Stomach (tissue), 9 donors: ENCODE results near the gene NFIC. TPM values are rescaled to one million over a fixed set of nuclear protein-coding genes. Genes with fewer than 3 reads are reported as not detected.

Experiments used
- DNase-seq, 2 donors: peaks; one replicate each; pipeline versions ENCODE4 v3.0.0 to v3.0.0-alpha.2; 2013 to 2019
- H3K27ac ChIP-seq, 5 donors: fragments of 200-600 bp in 4 of 5; sonication (generic) in 4 of 5; one replicate each; pipeline ENCODE4 v1.5.1; 2013 to 2019; ENCODE audit warnings: mild to moderate bottlenecking in 1 of 5, moderate library complexity in 1 of 5
- H3K27me3 ChIP-seq, 3 donors: fragments of 200-600 bp; sonication (generic); one replicate each; pipeline ENCODE4 v1.5.1; 2017 to 2019; ENCODE audit warnings: mixed run types in 1 of 3
- H3K36me3 ChIP-seq, 4 donors: fragments of 200-600 bp; sonication (generic); 1 replicate in 3 of 4; 2 replicates in 1 of 4; pipeline ENCODE4 v1.5.1; 2016 to 2019
- H3K4me1 ChIP-seq, 4 donors: fragments of 200-600 bp; sonication (generic); one replicate each; pipeline ENCODE4 v1.5.1; 2016 to 2019
- H3K4me3 ChIP-seq, 4 donors: fragments of 200-600 bp; sonication (generic) in 3 of 4; one replicate each; pipeline ENCODE4 v1.5.1; 2016 to 2019; ENCODE audit warnings: mild to moderate bottlenecking in 1 of 4
- H3K9me3 ChIP-seq, 4 donors: fragments of 200-600 bp; sonication (generic); one replicate each; pipeline ENCODE4 v1.5.1; 2016 to 2019
- EP300 ChIP-seq: sonication (generic); formaldehyde crosslinking; IDR thresholded peaks from one replicate; pipeline ENCODE4 v1.6.1; 2017; ENCODE audit warnings: antibody characterized with exemption
- POLR2A ChIP-seq, 4 donors: fragments of 450-650 bp; IDR thresholded peaks; one replicate each; pipeline ENCODE4 v1.6.1; 2016; ENCODE audit warnings: antibody characterized with exemption in 4 of 4, control low read depth in 2 of 4, mild to moderate bottlenecking in 1 of 4, moderate library complexity in 1 of 4
- POLR2AphosphoS5 ChIP-seq, 3 donors: sonication (generic); formaldehyde crosslinking; IDR thresholded peaks; one replicate each; pipeline ENCODE4 v1.6.1; 2016; ENCODE audit warnings: antibody characterized with exemption in 3 of 3
- WGBS, 5 donors: extraction: QIAGEN DNeasy Blood & Tissue Kit in 3 of 5; methylation state at CpG; one replicate each; pipeline versions ENCODE4 v1.1.5 to v1.1.7; 2013 to 2018; 5-methylcytosine and 5-hydroxymethylcytosine counted together
- intact Hi-C: fragments of 100-400 bp; cut with DNase I; formaldehyde crosslinking; loops from one replicate; pipeline ENCODE4 v1.15.1; 2023; ENCODE audit warnings: low total_unique reads
- polyA plus RNA-seq, 3 donors: library from polyadenylated mRNA; stranded (reverse); fragments of 200-250 nt; gene quantifications; one replicate each; pipeline ENCODE4 v1.2.3, GENCODE V29; 2013
- total RNA-seq, 5 donors: library from RNA; depleted of rRNA; stranded (reverse); fragments of >200 nt; gene quantifications; one replicate each; pipeline versions ENCODE4 v1.1.0 to v1.2.3, GENCODE V29; 2014 to 2016
- TF ChIP-seq, protein P1 (sequence below), 7 experiments: fragments of 450-650 bp in 4 of 7; fragments of 200-600 bp in 3 of 7; sonication (generic) in 3 of 7; IDR thresholded peaks; one replicate each; pipeline ENCODE4 v1.5.1; 2016 to 2019; ENCODE audit warnings: antibody characterized with exemption in 7 of 7, control low read depth in 2 of 7, mild to moderate bottlenecking in 1 of 7
- donor health status: healthy with polysubstance abuse.
- donor health status: Bipolar disorder and iron deficiency.
- donor health status: healthy.

Gene NFIC
- total and polyA plus RNA-seq, 8 donors: 16.7 to 251 (median 47.8) TPM

DNA sequence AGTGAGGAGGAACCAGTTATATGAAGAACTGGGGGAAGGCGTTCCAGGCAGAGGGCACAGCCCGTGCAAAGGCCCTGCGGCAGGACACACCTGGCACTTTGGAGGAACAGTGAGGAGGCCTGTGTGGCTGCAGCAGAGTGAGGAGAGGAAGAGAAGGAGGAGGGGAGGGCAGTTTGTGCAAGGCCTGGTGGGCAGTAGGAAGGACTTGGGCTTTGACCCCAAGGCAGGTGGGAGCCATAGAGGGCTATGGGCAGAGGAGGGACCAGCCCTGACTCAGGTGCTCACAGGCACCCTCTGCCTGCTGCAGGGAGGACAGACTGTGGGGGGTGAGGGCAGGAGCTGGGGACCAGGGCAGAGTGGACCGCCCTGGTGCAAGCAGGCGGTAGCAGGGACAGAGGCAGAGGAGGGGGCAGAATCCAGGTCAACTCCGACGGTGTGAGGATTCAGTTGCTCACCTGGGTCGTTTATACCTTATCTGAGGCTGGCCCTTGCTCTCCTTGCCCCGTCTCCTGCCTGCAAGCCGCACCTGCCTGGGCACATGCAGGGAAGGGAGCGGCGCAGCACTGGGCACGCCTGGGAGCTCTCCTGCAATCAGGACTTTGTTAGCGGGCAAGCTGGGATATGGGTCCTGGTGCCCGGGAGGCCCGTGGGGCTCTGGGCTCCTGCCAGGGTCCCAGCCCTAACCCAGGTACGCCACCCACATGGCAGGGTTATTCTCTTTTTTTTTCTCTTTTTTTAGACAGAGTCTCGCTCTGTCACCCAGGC lies 34.8 kb downstream of the NFIC start:
- intact Hi-C loops: no loop called here

DNA sequence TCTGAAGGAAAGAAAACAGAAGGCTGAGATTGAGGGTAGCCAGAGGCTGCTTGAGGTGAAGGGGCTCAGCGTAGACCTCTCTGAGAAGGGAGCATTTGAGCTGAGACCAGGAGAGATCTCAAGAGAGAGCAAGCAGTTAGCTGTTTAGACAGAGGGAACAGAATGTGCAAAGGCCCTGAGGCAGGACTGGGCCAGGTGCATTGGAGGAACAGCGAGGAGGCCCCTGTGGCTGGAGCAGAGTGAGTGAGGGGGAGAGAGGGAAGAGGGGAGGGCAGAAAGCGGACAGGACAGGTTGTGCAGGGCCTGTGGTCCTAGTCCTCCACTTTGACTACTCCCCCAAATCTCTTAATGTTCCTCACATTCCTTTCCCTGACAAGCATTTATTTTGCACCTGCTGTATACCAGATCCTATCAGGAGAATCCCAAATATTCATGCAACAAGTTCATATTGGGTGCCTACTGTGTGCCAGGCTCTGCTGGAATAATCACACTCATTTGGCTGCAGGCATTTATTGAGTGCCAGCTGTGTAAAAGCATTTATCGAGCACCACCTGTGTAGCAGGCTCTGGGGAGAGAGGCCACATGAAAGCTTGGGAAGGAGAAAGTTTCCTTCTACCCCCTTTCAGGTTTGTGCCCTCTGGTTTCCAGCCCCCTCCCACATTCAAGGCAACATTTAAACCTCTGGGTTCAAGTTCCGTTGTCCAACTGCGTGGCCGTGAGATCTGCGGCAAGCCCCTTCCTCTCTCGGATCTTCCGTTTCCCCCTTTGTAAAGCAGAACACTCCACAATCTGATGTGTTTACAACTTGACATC lies 36.5 kb downstream of the NFIC start:
- H3K27ac ChIP-seq: peak overlapping the region; percentile 97 to 100 (median 99)
- H3K27me3 ChIP-seq: no peaks in the 10 kb centered on the region
- no peaks in the 10 kb centered on the region for H3K9me3 ChIP-seq
- intact Hi-C loops: no loop called here
- no peak for DNase-seq
- H3K4me1 ChIP-seq: peaks cover 84 to 98% (median 92%) of the 10 kb centered on the region in 4 donors
- TF ChIP-seq POLR2AphosphoS5 (IDR thresholded peaks at IDR 0.05) (no peak), POLR2A (IDR thresholded peaks at IDR 0.05) (no peak), EP300 (no peak)
- TF ChIP-seq, protein P1, sequence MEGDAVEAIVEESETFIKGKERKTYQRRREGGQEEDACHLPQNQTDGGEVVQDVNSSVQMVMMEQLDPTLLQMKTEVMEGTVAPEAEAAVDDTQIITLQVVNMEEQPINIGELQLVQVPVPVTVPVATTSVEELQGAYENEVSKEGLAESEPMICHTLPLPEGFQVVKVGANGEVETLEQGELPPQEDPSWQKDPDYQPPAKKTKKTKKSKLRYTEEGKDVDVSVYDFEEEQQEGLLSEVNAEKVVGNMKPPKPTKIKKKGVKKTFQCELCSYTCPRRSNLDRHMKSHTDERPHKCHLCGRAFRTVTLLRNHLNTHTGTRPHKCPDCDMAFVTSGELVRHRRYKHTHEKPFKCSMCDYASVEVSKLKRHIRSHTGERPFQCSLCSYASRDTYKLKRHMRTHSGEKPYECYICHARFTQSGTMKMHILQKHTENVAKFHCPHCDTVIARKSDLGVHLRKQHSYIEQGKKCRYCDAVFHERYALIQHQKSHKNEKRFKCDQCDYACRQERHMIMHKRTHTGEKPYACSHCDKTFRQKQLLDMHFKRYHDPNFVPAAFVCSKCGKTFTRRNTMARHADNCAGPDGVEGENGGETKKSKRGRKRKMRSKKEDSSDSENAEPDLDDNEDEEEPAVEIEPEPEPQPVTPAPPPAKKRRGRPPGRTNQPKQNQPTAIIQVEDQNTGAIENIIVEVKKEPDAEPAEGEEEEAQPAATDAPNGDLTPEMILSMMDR (IDR thresholded peaks at IDR 0.05): no peak
- H3K4me3 ChIP-seq: peak overlapping the region; percentile 16 to 49 (median 36)
- H3K36me3 ChIP-seq: peaks cover 0 to 10% (median 7%) of the 10 kb centered on the region in 4 donors
- 69 to 81% (median 74%) methylated on average over 10 of the region's 10 CpGs for WGBS, 5 donors

More for the DNA sequence above, 34.8 kb downstream of the NFIC start:
- WGBS, 5 donors: 48 to 78% (median 56%) methylated on average over 14 to 18 of the region's 18 CpGs
- DNase-seq: no peak
- H3K4me1 ChIP-seq: peaks cover 85 to 98% (median 93%) of the 10 kb centered on the region in 4 donors
- peaks cover 0 to 11% (median 7%) of the 10 kb centered on the region in 4 donors for H3K36me3 ChIP-seq
- H3K27ac ChIP-seq: peak overlapping the region; percentile 73 to 100 (median 98)
- no peaks in the 10 kb centered on the region for H3K9me3 ChIP-seq
- H3K27me3 ChIP-seq: no peaks in the 10 kb centered on the region
- TF ChIP-seq EP300 (no peak), POLR2A (IDR thresholded peaks at IDR 0.05) (no peak)
- TF ChIP-seq, protein P1 (IDR thresholded peaks at IDR 0.05): peak in 1 of 7 experiments; percentile 10
- no peak overlapping the region for H3K4me3 ChIP-seq

DNA sequence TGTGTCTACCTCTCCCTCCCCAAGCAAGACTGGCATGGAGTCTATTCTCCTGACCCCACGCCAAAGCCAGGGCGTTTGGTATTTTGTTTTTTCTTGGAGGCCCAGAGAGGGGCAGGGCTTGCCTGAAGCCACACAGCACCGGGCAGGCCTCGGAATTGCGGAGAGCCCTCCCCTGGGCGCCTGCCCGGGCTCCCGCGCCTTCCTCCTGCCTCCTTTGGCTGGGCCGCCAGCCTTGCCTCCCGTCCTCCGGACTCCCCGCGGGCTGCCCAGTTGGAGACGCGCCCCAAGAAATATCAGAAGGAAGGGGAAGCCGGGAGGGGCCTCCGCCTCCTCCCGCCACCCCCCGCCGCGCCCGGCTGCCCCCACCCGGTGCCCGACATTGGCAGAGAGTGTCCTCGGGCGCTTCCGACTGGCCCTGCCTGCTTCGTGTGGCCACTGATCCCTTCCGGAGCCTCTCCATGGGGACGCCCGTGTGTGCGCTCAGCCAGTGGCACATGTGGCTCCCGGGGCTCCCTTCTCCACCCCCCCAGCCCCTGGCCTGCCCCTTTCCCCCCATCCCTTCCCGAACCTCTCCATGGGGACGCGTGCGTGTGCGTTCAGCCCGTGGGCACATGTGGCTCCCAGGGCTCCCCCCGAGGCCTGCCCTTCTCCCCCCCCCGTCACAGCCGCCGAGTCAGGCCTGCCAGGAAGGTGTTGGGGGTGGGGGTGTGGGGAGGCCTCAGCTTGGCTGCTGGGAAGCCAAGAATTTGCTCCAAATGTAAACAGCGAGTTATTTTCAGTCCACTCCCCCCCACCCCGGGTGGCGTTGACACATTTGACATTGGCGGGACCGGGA lies 37.3 kb downstream of the NFIC start:
- Histone ChIP-seq H3K27me3 (no peaks in the 10 kb centered on the region), H3K4me1 (peaks cover 84 to 98% (median 91%) of the 10 kb centered on the region in 4 donors), H3K9me3 (no peaks in the 10 kb centered on the region), H3K27ac (peak overlapping the region; percentile 97 to 100 (median 99)), H3K4me3 (peak overlapping the region; percentile 16 to 49 (median 36)), H3K36me3 (peaks cover 0 to 5% (median 4%) of the 10 kb centered on the region in 4 donors)
- TF ChIP-seq POLR2A (IDR thresholded peaks at IDR 0.05) (no peak), POLR2AphosphoS5 (IDR thresholded peaks at IDR 0.05) (peak; percentile 82 to 92 (median 89)), EP300 (peak; percentile 96)
- whole genome bisulfite sequencing, 5 donors: 7 to 24% (median 14%) methylated on average over 31 to 49 of the region's 49 CpGs
- intact Hi-C loops: no loop called here
- peak; percentile 91 to 94 for DNase-seq

DNA sequence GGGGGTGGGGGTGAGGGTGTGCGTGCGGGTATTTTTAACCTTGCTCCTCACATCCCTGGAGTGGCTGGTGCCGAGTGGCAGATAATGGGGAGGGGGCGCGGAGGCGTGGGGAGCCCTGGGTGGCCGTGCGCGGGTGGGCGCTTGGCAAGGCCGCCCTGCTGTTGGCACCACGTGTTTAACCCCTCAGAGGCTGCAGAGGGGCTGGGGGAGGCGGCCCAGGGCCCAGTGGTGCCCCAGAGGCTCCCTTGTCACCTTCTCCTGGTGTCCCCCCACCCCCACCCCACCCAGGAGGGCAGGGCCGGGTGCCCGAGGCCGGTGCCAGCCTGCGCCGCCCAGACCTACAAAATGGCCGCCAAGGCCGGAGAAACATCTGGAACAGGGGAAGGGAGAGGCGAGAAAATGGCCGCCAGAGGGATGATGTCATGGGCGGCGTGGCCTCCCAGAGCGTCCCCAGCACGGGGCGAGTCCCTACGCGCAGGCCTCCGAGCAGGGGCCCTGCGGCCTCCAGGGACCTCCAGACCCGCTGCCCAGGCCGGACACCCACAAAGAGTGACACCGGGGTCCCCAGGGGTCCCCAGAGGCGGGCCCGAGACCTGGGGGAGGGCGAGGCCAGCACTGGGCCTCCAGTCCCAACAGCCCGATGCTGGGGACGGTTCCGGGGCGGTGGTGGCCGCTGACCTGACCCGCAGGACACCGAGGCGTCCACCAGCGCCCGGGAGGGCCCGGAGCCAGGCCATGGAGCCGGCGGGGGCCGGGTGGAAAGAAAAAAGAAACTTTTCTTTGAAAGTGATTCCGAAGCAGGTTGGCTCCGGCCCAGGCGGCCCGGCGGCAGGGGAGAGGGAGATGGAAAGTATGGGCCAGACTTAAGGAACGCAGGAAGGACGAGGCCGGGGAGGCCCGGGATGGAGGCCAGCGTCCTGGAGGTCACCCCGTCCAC lies 38.2 kb downstream of the NFIC start:
- no peaks in the 10 kb centered on the region for H3K9me3 ChIP-seq
- WGBS, 5 donors: 14 to 30% (median 22%) methylated on average over 25 to 62 of the region's 62 CpGs
- peak overlapping the region; percentile 18 to 49 (median 36) for H3K4me3 ChIP-seq
- peaks cover 0 to 9% (median 4%) of the 10 kb centered on the region in 4 donors for H3K36me3 ChIP-seq
- no peaks in the 10 kb centered on the region for H3K27me3 ChIP-seq
- intact Hi-C loops: no loop called here
- H3K4me1 ChIP-seq: peaks cover 84 to 98% (median 92%) of the 10 kb centered on the region in 4 donors
- peak overlapping the region; percentile 97 to 100 (median 99) for H3K27ac ChIP-seq
- peak; percentile 88 to 94 for DNase-seq
- TF ChIP-seq POLR2A (IDR thresholded peaks at IDR 0.05) (no peak), POLR2AphosphoS5 (IDR thresholded peaks at IDR 0.05) (peak; percentile 67 to 89 (median 85)), EP300 (peak; percentile 74)
- TF ChIP-seq, protein P1 (IDR thresholded peaks at IDR 0.05): no peak
